GM19023 (cell line): ENCODE data around the gene FBXO24.

Source experiments
- ATAC-seq: cut with Tn5 transposase; IDR thresholded peaks from one replicate; pipeline ENCODE4 v1.9.1; 2021; ENCODE audit warnings: mild to moderate bottlenecking, moderate library complexity; ENCODE audit not compliant: unreplicated experiment

The FBXO24 gene

DNA sequence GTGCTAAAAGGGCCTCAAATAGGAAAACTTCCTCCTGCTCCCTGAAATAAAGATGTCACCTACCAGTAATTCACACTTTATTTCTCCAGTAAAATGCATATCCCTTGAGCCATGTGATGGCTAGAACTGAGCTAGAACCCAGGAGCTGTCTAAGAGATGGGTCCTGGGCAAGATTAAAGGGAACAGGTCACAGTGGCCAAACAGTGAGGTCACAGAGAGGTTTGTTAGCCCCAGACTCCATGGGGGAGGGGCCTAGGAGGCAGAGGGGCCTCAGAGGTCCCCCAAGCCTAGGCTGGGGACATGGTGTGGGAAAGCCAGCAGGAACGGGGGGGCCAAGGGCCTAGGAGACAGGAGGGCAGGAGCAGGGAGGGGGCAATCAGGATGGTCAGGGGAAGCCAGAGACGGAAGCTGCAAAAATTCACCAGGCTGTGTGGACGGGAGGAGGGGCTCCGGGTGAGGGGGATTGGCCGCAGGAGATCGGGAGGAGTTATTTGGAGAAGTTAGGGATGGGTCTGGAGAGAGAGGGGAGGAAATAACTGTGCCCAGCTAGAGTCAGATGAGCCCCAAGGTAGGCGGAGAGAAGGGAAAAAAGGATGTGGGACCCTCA, 3.3 kb downstream of the FBXO24 start:
- no peak for ATAC-seq

DNA sequence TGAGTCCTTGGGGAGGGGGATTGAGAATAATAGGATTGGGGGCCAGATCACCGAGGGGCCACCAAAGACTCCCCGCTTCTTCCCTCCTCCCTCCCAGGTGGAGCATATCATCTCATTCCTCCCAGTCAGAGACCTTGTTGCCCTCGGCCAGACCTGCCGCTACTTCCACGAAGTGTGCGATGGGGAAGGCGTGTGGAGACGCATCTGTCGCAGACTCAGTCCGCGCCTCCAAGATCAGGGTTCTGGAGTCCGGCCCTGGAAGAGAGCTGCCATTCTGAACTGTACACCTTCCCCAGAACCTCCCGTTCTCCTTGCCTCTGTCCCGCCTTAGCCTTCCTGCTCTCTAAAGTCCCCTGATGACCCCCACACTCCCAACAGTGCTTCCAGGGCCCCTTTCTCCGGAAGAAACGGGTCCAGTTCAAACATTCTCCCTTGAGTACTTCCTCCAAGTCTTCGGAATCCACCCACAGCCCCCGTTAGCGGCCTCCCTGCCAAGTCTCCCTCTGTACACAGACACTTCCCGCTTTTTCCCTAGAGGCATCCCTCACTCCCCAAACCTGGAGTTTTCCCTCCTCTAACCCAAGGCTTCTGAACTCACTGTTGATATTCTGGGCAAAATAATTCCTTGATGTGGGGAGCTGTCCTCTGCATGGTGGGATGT, 4.1 kb downstream of the FBXO24 start:
- no peak for ATAC-seq

DNA sequence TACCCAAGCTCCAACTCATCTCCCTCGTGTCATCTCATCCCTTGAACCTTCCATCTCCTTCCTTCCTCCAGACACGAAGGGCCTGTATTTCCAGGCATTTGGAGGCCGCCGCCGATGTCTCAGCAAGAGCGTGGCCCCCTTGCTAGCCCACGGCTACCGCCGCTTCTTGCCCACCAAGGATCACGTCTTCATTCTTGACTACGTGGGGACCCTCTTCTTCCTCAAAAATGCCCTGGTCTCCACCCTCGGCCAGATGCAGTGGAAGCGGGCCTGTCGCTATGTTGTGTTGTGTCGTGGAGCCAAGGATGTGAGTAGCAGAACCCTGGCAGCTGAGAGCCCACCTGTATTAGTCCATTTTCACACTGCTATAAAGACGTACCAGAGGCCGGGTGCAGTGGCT, 5.5 kb downstream of the FBXO24 start:
- ATAC-seq = no peak

DNA sequence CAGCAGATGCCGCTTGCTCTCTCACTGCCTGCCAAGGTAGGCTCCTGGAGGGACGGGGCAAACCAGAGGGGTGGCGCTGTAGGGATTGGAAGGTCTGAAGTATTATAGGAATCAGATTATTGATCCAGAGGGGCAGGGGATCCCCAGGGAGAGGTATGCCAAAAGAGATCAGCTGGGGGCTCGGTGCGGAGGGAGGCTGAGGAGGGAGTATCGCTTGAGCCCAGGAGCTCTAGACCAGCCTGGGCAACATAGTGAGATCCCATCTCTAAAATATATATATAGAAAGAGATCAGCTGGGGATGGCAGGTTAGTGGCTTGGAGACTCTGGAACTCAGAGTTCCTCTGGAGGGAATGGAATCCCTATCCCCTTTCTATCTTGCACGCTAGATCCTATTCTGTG, 9.1 kb downstream of the FBXO24 start:
- ATAC-seq = no peak

DNA sequence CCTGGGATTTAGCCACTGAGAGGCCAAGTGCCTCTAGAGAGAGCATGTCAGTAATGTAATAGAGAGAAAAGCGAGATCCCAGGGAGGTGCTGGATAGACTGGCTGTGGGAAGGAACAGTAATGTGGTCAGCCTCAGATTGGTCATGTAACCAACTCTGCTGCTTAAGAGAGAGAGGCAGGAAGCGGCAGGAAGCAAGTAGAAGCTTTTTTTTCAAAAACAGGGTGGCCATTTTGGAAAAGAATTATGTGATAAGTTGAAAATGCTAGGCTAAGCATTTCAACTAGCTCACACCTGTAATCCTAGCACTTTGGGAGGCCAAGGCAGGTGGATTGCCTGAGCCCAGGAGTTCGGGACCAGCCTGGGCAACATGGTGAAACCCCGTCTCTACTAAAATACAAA, 12.3 kb downstream of the FBXO24 start:
- no peak for ATAC-seq

DNA sequence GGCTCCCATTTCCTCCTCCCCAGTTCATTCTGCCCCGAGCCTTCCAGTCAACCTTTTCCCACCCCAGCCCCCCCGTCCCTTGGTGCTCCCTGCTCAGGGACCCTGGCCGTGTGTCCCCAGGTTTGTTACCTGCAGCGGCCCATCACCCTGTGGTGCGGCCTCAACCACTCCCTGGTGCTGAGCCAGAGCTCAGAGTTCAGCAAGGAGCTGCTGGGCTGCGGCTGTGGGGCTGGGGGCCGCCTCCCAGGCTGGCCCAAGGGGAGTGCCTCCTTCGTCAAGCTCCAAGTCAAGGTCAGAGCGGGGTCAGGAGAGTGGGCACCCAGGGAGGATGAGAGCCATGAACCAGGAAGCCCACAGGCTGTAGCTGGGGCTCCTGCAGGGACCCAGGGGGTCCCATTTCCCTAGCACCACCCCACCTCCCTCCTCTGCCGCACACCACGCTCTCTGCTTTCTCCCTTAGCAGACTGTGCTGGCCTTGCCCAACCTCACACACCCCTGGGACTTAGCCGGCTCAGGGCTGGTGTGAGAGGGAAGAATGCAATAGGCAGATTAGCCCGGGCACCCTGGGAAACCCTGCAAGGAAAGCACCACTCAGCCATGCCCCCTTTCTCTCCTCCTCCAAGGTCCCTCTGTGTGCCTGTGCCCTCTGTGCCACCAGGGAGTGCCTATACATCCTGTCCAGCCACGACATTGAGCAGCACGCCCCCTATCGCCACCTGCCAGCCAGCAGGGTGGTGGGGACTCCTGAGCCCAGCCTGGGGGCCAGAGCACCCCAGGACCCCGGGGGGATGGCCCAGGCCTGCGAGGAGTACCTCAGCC, 14.0 kb downstream of the FBXO24 start:
- ATAC-seq = no peak

DNA sequence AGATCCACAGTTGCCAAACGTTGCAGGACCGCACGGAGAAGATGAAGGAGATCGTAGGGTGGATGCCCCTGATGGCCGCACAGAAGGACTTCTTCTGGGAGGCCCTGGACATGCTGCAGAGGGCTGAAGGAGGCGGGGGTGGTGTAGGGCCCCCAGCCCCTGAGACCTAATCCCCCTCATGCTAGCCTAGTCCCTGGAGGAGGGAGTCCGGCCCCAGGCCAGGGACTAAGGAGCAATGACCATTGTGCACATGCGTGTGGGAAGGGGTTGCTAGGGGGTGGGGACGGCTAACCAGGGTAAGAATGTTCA, 14.6 kb downstream of the FBXO24 start:
- ATAC-seq = no peak

DNA sequence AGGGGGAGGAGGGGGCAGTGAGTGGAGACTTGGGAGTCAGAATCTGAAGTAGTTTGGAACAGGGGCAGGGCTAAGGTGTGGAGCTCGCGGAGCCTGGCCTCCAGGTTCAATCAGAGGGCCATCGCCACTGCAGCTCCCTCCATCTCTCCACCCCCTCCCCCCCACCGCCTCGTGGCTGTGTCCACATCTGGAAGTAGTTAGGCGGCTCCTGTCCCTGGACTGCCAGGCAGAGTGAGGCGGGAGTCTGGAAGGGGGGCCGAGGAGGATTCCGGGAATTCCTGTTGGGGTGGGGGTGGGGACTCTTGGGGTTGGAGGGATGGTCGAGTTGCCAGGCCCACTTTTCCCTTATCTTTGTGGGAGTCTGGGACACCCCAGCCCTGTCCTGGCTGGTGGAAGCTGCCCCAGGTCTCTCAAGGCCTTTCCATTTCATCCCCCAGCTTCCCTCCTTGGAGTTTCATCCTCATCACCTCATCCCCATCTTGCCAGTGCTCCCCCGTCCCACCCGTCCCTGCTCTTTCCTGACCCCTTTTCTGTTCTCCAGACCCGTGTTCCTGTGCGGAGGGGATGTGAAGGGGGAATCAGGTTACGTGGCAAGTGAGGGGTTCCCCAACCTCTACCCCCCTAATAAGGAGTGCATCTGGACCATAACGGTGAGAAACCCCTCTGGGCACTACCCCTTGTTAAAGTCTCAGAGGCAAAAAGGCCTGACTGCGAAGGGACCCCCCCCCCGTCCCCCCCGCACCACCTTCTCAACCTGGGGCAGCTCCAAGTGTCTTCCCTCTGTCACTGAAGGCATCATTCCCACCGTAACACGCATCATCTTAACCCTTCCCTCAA, 17.0 kb downstream of the FBXO24 start:
- ATAC-seq = no peak

DNA sequence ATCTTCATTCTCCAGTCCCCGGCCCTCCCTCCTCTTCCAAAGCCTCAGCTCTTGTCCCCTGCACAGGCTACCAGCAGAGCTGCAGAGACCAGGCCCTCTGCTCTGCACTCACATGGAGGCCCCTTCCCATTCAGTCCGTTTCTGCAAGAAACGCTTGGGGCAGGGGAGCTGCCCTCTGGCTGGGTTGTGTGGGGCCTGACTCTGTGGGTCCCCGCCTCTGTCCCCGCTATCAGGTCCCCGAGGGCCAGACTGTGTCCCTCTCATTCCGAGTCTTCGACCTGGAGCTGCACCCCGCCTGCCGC, 17.5 kb downstream of the FBXO24 start:
- ATAC-seq = peak; percentile 24

DNA sequence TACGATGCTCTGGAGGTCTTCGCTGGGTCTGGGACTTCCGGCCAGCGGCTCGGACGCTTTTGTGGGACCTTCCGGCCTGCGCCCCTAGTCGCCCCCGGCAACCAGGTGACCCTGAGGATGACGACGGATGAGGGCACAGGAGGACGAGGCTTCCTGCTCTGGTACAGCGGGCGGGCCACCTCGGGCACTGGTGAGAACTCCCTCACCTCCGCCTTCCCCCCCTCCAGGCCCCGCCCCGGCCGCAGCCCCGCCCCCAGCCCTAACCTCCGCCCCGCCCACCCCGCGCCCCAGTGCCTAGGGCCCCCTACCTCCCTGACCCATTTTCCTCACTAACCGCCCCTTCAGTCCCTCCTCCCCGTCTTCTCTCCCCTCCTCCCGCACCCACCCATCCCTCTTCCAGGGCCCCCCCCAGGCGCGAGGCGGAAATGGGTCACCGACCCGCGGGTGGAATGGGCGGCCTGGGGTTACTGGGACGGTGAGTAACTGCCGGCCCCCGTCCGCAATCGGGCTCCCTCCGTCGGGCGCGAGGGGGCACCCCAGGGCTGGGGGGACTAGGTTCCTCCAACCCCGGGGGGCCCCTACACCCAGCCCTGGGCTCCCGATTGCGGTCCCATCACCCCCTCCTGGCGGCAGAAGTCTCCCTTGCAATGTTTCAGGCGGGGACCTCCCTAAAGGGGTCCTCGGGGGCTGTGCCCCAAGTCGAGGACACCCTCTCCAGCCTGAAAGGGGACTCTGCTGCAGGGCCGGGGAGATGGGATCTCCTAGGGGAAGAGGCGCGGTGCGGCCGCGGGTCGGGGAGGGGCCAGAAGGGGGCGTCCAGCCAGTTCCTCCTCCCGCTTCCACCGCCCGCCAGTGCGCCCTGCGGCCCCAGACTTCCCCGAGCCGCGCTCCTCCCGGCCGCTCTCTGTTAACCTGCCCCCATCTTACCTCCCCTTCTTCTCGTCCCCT, 18.2 kb downstream of the FBXO24 start:
- peak; percentile 49 for ATAC-seq

DNA sequence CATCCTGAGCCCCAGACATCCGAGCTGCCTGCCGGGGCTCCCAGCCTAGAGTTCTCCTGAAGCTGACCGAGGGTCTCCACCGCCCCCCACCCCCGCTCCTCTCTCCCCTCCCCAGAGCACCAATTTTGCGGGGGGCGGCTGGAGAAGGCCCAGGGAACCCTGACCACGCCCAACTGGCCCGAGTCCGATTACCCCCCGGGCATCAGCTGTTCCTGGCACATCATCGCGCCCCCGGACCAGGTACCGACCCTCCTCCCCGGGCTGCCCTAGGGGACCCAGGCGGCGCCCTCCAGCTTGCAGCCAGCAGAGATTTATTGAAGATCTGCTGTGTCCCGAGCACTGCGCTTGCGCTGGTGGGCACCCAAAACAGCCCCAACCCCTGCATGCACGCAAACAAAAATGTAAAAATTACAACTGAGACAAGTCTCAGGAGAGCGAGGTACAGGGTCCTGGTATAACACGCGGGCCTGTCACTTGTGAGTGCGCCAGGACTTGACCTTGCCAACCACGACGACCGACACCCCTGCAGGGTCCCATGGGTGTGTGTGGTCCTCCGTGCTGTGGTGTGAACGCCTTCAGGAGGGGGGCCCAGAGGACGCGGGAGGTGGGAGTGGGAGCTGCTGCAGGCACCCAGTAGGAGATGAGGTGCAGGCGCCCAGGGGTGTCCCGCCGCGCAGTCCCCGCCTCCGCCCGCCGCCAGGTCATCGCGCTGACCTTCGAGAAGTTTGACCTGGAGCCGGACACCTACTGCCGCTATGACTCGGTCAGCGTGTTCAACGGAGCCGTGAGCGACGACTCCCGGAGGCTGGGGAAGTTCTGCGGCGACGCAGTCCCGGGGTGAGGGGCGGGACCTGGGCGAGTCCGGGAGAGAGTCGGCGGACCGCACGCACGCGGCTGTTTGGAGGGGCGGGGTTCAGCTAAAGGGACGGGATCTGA, 19.1 kb downstream of the FBXO24 start:
- ATAC-seq = no peak

DNA sequence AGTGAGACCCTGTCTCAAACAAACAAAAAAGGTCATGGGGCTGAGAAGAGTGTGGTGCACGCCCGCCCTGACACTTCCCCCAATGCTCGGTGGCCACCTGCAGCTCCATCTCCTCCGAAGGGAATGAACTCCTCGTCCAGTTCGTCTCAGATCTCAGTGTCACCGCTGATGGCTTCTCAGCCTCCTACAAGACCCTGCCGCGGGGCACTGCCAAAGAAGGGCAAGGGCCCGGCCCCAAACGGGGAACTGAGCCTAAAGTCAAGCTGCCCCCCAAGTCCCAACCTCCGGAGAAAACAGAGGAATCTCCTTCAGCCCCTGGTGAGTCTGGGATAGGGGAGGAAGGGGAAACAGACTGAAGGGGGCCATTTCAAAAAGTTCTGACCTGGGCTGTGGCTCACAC, 20.2 kb downstream of the FBXO24 start:
- ATAC-seq = no peak

DNA sequence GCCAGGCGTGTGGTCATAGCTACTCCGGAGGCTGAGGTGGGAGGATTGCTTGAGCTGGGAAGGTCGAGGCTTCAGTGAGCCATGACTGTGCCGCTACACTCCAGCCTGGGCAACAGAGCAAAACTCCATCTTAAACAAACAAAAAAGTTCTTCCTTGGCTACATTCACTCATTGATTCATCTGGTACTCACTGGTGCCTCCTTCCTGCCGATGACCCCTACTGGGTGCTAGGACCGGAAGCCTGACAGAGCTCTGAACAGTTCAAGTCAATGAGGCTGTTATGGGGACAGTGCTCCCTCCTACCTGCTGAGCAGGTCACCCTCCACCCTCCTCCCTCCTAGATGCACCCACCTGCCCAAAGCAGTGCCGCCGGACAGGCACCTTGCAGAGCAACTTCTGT, 21.0 kb downstream of the FBXO24 start:
- no peak for ATAC-seq

DNA sequence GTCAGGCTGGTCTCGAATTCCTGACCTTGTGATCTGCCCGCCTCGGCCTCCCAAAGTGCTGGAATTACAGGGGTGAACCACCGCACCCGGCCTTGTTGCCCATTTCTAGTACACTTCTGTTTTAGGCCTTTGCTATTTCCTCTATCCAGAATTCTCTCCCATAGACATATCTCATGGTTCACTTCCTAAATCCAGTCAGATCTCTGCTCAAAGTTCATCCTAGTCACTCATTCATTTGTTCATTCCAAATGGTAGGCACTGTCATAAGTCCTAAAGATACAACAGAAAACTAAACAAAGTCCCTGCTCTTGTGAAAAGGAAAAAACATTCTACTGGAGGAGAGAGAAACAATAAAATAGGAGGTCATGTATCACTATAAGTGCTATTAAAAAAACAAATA, 23.8 kb downstream of the FBXO24 start:
- no peak for ATAC-seq

DNA sequence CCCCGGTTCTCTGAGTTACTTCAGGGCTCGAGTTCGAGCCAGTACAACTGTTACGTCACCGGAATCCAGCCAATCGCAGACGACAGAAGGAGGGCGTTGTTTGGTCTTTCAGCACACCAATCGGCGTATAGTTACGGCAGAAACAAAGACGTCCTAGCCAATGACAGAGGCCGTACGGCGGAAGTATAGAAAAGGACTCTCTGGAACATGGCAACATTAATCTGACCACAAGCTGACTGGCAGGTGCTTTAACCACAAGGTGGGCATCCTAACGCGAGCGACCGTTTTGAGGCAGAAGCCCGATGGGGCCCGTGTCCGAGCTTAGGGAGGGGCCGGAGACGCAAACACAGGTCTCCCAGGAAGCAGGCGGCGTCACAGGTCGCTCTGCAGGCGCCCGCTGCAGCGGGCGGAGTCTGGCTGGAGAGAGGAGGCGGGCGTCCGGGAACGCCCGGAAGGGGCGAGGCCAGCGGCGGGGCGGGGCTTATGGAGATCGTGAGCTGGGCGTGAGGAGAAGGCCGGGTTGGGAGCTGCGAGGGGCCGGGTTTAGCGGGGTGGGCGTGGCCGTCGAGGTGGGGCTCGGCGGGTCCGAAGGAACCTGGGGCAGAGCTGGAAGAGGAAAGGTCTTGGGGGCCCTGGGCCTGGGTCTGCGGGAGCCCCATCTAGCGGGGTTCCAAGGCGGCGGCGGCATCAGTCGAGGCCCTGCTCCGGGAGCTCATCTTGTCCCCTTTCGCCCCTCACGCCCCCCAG, 26.0 kb downstream of the FBXO24 start, which contains the start of gene MOSPD3:
MOSPD3 (plus strand) TSS at position 558 of the 747 bp plus-strand sequence. CDS start 252 bp downstream, outside the sequence.
- peak; percentile 93 for ATAC-seq

DNA sequence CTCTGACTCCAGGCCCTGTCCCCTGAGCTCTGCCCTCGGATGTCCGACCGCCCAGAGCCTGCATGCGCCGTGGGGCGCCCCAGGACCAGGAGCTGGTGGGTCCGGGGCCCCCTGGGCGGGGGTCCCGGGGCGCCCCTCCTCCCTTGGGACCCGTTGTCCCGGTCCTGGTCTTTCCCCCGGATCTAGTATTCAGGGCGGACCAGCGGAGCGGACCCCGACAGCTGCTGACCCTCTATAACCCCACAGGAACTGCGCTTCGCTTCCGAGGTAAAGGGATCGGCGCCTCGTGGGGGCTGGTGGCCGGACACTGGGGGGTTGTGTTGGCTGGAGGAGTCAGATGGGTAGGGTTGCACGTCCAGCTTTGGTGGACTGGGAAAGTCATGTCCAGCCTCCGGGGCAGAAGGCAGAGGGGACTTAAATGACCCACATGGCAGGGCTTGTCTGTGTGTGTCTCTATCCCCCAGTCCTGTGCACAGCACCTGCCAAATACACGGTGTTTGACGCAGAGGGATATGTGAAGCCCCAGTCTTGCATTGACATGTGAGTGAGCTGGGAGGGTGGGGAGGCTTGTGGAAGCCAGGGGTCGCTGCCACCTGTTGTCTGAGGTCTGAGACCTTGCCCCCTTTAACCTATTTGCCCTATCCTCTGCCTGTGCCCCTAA, 26.7 kb downstream of the FBXO24 start:
- peak; percentile 0 for ATAC-seq

DNA sequence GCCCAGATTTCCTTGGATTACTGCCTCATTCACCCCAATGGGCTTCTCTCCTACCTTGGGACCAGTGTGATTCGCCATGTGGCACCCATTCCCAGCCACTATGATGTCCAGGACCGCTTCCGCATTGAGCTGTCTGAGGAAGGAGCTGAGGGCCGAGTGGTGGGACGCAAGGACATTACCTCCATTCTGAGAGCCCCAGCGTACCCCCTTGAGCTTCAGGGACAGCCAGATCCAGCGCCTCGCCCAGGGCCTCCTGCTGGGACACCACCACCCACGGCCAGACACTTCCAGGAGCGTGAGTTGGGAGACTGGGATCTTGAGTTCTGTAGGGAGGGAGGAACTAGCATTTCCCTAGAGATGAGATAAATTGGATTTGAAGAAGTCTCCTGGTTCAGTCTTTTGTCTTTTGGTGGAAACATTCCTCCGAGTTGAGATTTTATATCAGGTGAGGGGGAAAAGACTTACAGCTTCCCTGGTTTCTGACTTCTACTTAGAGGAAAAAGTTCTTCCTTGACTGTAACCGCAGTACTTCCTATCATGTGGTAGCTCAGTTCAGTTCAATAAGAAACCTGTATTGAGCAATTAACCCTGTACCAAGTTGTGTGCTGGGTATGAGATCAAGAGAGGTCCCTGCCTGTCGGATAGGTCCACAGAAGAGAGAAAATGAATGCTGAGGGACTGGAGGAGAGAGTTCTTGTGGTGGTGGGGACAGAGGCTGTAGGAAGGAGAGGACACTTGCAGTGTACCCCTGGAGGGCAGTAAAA, 27.5 kb downstream of the FBXO24 start:
- ATAC-seq = no peak
